Neutrophil (primary cell): ENCODE data around the gene RLBP1.

Experiments
- H3K27ac ChIP-seq: fragments of 200-600 bp; sonication (generic); 2 replicates; pipeline ENCODE4 v1.5.1; 2016; ENCODE audit warnings: mild to moderate bottlenecking, moderate library complexity
- H3K27me3 ChIP-seq: fragments of 200-600 bp; sonication (generic); 2 replicates; pipeline ENCODE4 v1.6.0; 2016; ENCODE audit warnings: mild to moderate bottlenecking
- H3K36me3 ChIP-seq: fragments of 200-600 bp; sonication (generic); 2 replicates; pipeline ENCODE4 v1.5.1; 2017
- H3K4me1 ChIP-seq, 2 experiments: fragments of 200-600 bp in 1 of 2; sonication (generic) in 1 of 2; 1 replicate in 1 of 2; 2 replicates in 1 of 2; pipeline versions ENCODE4 v1.5.1 to v1.6.1; 2013 to 2016; ENCODE audit warnings: low read depth in 1 of 2, low read length in 1 of 2, mild to moderate bottlenecking in 1 of 2, moderate library complexity in 1 of 2; ENCODE audit not compliant: control insufficient read depth in 1 of 2, insufficient read depth in 1 of 2
- H3K4me3 ChIP-seq, 2 experiments: fragments of 200-600 bp in 1 of 2; sonication (generic) in 1 of 2; 1 replicate in 1 of 2; 2 replicates in 1 of 2; pipeline ENCODE4 v1.5.1; 2013 to 2016; ENCODE audit warnings: low read depth in 1 of 2, low read length in 1 of 2, mild to moderate bottlenecking in 1 of 2, moderate library complexity in 1 of 2
- H3K9me3 ChIP-seq: fragments of 200-600 bp; sonication (generic); 2 replicates; pipeline ENCODE4 v1.5.1; 2016
- TF ChIP-seq, protein P1 (sequence below): fragments of 200-600 bp; sonication (generic); IDR thresholded peaks from 2 replicates; pipeline ENCODE4 v1.5.1; 2016; ENCODE audit warnings: antibody characterized with exemption

Gene RLBP1

DNA sequence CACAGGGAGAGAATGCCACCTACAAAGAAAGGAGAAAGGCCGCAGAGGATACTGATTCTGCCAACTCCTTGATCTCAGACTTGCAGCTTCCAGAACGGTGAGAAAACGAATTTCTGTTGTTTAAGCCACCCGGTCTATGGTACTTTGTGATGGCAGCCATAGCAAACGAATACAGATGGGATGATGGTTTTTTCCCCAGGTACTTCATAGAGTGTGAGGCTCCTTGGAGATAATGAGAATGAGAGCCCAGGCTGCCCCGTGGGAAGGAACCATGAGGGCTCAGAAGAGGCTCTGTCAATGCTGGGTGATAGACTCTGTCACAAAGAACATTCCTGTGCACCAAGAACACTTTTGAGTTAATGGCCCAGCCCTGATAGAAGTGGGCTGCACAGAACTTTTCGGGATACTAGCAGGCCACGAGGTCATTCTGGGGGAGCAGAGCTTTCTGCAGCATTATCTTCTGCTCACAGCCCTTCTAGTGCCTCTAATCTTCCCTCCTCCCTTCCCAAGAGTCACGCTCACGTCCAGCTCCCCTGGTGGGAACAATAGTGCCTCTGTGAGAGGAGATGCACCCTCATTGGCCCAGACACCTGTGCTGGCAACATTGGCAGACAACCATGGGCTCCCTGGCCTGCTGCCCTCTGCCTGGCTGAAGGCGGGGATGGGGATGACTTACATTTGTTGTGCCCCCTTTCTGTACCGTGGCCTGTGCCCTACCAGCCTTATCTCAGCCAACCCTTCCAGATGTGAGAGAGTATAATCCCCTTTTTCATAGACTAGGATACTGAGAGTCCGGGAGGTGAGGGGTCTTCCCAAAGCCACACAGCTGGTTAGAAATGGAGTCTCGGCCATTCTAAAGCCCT, 5.2 kb upstream of the RLBP1 start:
- H3K36me3 ChIP-seq: no peaks in the 10 kb centered on the region
- TF ChIP-seq, protein P1, sequence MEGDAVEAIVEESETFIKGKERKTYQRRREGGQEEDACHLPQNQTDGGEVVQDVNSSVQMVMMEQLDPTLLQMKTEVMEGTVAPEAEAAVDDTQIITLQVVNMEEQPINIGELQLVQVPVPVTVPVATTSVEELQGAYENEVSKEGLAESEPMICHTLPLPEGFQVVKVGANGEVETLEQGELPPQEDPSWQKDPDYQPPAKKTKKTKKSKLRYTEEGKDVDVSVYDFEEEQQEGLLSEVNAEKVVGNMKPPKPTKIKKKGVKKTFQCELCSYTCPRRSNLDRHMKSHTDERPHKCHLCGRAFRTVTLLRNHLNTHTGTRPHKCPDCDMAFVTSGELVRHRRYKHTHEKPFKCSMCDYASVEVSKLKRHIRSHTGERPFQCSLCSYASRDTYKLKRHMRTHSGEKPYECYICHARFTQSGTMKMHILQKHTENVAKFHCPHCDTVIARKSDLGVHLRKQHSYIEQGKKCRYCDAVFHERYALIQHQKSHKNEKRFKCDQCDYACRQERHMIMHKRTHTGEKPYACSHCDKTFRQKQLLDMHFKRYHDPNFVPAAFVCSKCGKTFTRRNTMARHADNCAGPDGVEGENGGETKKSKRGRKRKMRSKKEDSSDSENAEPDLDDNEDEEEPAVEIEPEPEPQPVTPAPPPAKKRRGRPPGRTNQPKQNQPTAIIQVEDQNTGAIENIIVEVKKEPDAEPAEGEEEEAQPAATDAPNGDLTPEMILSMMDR: no peak
- no peaks in the 10 kb centered on the region for H3K9me3 ChIP-seq
- H3K4me1 ChIP-seq: no peaks in the 10 kb centered on the region
- H3K27me3 ChIP-seq: no peaks in the 10 kb centered on the region
- H3K4me3 ChIP-seq: no peak overlapping the region
- H3K27ac ChIP-seq: no peak overlapping the region

DNA sequence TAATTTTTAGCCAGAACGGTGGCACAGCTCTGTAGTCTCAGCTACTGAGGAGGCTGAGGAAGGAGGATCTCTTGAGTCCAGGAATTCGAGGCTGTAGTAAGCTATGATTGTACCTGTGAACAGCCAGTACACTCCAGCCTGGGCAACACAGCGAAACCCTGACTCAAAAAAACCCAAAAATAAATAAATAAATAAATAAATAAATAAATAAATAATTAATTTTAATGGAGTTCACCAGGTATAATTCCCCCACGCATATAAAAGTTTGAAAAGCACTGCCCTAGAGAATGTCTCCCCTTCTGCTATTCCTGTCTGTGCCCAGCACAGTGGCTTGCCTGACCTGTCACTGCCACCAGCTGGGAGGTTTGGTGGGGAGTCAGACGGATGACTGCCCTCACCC, 4.2 kb upstream of the RLBP1 start:
- no peaks in the 10 kb centered on the region for H3K36me3 ChIP-seq
- TF ChIP-seq, protein P1: no peak
- H3K27me3 ChIP-seq: no peaks in the 10 kb centered on the region
- H3K4me1 ChIP-seq: no peaks in the 10 kb centered on the region
- no peaks in the 10 kb centered on the region for H3K9me3 ChIP-seq
- no peak overlapping the region for H3K27ac ChIP-seq
- H3K4me3 ChIP-seq: no peak overlapping the region

DNA sequence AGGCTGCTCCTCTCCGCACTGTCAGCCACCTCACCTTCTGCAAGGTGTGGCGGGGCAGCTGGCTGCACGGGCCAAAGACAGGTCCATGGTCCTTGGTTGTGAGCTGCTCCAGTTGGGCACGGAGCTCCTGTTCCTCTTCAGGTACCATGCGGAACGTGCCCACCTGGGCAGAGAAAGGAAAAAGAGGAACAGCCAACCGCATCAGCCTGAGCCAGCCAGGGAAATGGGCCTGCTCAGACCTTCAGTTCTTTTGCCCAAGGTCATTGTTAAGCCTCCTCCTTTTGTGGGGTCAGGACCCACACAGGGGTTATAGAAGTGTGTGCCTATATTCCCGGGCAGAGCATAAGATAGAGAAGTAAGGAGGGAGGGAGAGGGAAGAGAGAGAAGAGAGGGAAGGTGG, 2.8 kb downstream of the RLBP1 start:
- Histone ChIP-seq H3K4me1 (no peaks in the 10 kb centered on the region), H3K4me3 (no peak overlapping the region), H3K27ac (no peak overlapping the region), H3K36me3 (no peaks in the 10 kb centered on the region), H3K9me3 (no peaks in the 10 kb centered on the region), H3K27me3 (no peaks in the 10 kb centered on the region)
- TF ChIP-seq, protein P1: no peak

DNA sequence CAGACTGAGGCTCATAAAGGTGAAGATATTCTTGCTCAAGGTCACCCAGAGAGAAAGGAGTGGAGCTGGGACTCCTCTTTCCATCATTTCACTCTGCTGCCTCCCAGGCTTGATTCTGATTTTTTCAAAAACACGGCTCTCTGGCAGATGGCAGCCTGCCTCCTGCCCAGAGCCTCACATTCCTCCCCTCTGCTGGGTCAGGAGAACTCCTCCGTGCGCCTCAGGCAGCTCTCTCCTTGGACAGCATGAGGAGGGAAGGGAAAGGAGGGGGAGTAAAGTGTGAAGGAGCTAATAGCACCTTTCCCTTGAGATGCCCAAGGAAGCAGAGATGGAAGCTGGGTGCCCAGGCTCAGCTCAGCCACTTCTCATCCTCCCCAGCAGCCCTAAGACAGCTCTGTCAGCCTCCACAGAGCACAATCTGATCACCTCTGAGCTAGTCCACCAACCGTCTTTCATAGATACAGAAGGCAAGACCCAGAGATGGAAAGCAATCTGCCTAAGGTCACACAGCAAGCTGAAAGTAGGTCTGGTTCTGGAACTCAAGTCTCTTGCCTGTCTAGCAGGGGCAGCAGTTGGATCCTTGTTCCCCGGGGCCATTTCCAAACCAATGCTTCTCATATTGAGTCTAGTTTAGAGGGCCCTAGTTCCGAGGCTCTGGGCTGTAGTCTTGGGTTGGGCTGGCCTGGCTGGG, 3.5 kb downstream of the RLBP1 start:
- Histone ChIP-seq H3K9me3 (no peaks in the 10 kb centered on the region), H3K4me1 (no peaks in the 10 kb centered on the region), H3K27ac (no peak overlapping the region), H3K27me3 (no peaks in the 10 kb centered on the region), H3K4me3 (no peak overlapping the region), H3K36me3 (no peaks in the 10 kb centered on the region)
- TF ChIP-seq, protein P1: no peak

DNA sequence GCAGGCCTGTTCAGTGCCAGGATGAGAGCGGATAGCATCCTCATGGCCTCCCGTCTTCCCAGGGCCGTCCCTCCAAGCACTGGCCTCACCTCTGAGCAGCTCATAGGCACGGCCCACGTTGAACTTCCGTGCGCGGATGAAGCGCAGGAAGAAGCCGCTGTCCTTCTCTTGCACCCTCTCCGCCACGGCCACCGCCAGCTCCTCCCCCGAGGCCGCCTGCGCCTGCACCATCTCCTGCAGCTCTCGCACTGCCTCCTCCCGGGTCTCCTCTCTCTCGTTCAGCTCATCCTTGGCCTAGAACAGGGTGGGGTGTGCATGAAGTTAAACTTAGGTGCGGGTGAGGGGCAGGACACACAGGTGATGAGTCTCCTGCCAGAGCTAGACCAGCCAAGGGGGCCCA, 4.3 kb downstream of the RLBP1 start:
- H3K4me1 ChIP-seq: no peaks in the 10 kb centered on the region
- TF ChIP-seq, protein P1: no peak
- H3K27me3 ChIP-seq: no peaks in the 10 kb centered on the region
- no peak overlapping the region for H3K4me3 ChIP-seq
- no peak overlapping the region for H3K27ac ChIP-seq
- H3K36me3 ChIP-seq: no peaks in the 10 kb centered on the region
- H3K9me3 ChIP-seq: no peaks in the 10 kb centered on the region
